H1 (cell line): ENCODE measurements around the gene TMEM108. TPM values are rescaled to one million over a fixed set of nuclear protein-coding genes. Genes with fewer than 3 reads are reported as not detected.

Experiments used
- JUND ChIP-seq: IDR thresholded peaks from 2 replicates; pipeline ENCODE4 v1.6.1; 2011; ENCODE audit warnings: mild to moderate bottlenecking, improper control_type of control experiment, low read length
- MAFK ChIP-seq: IDR thresholded peaks from 2 replicates; pipeline ENCODE4 v1.6.1; 2012; ENCODE audit warnings: low read depth, mild to moderate bottlenecking, improper control_type of control experiment, low read length
- TCF12 ChIP-seq: IDR thresholded peaks from 2 replicates; pipeline ENCODE4 v1.6.1; 2011; ENCODE audit warnings: low read depth, mild to moderate bottlenecking, low read length
- polyA plus RNA-seq, 7 experiments: library from polyadenylated mRNA; depleted of rRNA in 3 of 7; stranded (reverse) in 5 of 7; unstranded in 2 of 7; fragments of >200 nt in 5 of 7; fragments of 200-250 nt in 2 of 7; gene quantifications; 1 replicate in 5 of 7; 2 replicates in 1 of 7; 4 replicates in 1 of 7; pipeline versions ENCODE4 v1.2.1 to v1.2.3, GENCODE V29; 2011 to 2013; ENCODE audit warnings: missing spikeins in 2 of 7, mixed read lengths in 2 of 7
- total RNA-seq: library from RNA; stranded (reverse); fragmentation: NEBNext Ultra II Directional; extraction: Animal tissue kit (Norgen Biotek cat#: 25700); gene quantifications from 2 replicates; pipeline ENCODE4 v1.2.1, GENCODE V29; 2021
- TF ChIP-seq, protein P1 (sequence below): IDR thresholded peaks from 2 replicates; pipeline ENCODE4 v1.6.1; 2012; ENCODE audit warnings: inconsistent platforms

TMEM108 gene
- total and polyA plus RNA-seq, 2 of the 8 experiments (the other 6 are each of a cell fraction or from before 2014, with no cell fraction given): 14.3 to 16.2 TPM

DNA sequence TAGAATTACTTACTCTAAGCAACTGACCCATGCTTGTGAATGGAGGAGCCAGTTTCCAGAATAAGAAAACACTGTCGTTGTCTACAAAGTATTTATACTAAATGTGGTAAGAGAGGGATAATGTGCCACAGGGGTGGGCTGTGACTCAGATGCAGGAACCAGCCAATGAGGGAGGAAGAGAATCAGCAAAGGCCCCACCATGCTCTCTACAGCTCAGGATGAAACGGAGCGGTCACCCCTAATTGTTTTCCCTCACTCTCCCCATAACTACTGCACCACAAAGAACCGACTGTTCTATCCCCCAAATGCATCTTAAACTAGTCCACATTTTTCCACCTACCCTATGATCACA lies 406.2 kb downstream of the TMEM108 start (continued):
- TF ChIP-seq TCF12 (no peak), MAFK (no peak), JUND (no peak)
- TF ChIP-seq, protein P1, sequence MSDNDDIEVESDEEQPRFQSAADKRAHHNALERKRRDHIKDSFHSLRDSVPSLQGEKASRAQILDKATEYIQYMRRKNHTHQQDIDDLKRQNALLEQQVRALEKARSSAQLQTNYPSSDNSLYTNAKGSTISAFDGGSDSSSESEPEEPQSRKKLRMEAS: no peak
